Activated CD4-positive, CD25-positive, alpha-beta regulatory T cell (primary cell): ENCODE data around the gene ZNF214.

Source experiments
- DNase-seq, 4 experiments: peaks; one replicate each; lab custom pipeline; 2025; lab: John Stamatoyannopoulos, UW

ZNF214 gene

DNA sequence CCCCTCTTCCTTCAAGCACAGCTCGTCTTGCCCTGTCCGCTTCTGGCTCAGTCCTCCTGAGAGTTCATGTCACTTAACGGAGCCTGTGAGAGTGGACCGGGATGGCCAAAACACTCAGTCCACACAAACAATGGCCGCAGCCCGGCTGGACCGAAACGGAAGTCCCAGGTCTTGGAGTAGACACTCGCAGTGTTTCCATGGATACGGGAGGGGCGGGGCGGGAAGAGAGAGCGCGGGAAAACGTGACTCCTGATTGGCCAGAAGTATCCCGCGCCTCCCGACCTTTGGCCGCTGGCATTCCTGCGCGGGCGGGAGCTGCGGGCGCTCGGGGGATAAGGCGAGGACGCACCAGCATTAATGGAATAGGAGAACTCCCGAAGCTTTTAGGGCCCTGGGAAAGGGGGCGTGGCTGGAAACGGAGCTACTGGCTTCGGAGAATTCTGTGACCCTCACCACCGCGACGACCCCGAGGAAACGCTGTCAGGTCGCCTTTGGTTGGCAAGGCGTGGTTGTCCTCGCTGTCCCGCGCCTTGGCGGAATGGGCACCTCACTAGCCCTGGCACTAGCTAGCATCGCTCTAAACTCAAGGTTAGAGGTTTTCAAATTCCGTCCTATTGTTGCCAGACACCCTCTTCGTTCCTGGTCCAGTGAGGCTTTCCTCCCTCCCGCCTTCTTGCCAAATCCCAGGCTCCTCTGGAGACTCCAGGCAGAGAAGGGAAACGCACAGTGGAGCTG is at the start of gene ZNF214, which contains the start of gene NLRP14:
ZNF214 (minus strand) TSS at position 164 of the 735 bp plus-strand sequence. CDS start 17,511 bp downstream, outside the sequence.
NLRP14 (plus strand) TSS at position 297 of the 735 bp plus-strand sequence. CDS start 18,108 bp downstream, outside the sequence.
- DNase-seq = no peak

DNA sequence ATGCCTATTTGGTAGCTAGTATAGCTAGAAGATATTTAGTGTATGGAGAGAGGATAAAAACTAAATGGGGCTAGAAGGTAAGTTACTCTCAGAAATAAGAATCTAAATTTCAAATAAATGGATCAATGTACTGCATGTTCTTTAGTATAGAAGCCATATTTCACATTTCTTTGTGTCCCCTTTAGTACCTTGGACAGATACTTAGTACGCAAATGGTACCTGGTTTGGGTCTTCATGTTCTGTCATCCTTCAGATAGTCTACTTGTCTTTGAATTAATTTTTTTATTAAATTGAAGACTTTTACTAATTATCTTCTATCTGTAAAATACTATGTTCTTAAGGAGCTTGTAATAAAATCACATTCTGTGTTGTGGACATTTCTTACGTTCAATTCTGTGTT is 42.4 kb upstream of the ZNF214 start:
- no peak for DNase-seq

DNA sequence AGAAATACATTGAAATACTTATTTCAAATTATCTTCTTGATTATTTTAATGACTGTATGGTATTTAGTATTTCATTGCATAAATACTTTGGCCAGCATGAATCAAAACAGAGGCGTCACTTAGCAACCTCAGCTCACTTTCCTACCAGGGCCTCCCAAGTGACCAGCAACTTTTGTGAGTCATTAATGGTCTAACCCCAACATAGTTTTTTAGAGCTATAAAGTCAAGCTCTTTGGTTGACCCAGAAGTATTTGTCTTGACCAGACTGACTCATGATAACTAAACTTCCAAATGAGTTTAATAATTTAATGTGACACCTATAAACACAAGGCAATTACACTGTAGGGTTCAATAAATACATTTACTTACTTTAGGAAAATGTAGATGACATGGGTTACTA is 40.7 kb upstream of the ZNF214 start:
- no peak for DNase-seq

DNA sequence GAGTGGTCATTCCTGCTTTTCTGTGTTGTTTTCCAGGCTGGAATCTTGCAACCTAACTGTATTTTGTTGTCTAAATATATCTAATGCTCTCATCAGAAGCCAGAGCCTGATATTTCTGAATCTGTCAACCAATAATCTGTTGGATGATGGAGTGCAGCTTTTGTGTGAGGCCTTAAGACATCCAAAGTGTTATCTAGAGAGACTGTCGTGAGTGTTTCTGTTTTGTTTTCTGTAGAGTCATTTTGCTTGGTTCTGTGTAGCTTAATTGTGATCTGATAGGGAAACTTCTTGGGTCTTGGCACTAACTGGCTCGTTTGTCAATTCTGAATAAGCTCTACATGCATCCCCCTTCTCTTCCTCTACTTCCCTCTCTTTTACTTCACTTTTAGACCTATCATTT is 37.5 kb upstream of the ZNF214 start:
- no peak for DNase-seq

DNA sequence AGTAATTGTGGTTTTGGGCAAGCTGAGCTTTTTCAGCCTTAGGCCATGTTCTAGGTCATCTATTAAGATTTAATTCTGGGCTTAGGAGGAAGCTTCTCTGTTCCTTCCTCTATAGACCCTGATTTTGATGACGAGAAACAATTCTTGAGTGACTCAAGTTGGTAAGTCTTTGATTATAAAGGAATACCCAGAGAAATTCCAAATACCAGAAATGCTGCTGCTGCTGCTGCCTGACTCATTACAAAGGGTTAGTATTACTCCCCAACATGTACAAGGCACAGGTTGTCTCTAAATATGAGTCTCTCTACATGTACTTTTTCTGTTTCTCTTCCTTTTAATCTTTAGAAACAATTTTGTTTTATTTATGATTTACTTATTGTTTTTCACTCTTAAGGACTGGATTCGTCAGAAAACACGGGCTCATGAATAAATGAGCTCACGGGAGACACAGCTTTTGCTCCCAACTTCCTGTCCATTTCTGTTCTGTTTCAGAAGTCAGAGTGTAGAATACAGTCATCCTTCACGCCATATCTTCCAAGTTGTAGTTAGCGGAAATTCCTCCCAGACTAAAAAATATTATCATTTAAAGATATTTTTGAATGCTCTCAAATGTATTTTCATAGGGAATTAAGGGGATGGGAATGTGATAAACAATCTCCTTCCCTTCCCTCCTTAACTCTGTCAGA is 36.8 kb upstream of the ZNF214 start:
- no peak for DNase-seq

DNA sequence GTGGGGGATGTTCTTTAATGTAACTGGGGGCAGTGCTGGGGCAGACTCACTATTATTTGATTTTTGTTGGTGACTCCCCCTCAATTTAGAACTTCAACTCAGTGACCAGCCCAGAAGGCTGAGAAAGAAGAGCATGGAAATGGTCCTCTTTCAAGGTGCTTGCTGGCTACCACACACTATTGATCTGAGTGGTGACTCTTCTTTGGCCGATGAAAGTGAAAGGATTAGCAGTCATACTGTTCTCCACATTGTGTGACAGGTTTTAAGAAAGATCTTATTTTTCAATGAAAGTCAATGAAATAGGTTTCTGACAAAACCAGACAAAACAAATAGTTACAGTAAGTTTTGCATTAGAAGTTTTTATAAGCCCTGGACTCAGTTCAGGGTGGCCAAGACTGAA is 30.0 kb upstream of the ZNF214 start:
- no peak for DNase-seq

DNA sequence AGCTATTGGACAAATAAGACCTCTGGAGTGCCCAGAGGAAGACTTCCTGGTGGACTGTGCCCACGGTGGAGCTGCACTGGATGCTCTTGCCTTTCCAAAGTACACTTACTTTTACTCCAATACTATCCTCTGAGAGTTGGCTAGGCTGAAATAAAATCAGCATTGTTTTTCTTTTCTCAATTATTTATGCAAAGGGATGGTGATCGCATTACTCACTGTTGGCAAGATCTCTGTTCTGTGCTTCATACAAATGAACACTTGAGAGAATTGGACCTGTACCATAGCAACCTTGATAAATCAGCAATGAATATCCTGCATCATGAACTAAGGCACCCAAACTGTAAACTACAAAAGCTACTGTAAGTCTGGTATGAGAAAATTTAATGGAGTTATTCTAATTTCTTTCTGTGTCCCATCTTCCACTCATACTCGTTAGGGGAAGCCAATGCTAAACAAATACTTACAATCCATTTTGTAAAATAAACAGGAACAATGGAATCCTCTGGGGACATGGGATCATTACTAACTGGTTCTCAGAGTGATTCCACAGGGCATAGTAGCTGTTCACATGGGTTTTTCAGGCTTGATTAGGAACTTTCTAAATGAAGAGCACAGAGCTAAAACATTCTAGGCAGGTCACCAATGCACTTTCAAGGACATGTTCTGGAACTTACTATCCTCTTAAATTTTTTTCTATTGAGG is 26.5 kb upstream of the ZNF214 start:
- DNase-seq = no peak

DNA sequence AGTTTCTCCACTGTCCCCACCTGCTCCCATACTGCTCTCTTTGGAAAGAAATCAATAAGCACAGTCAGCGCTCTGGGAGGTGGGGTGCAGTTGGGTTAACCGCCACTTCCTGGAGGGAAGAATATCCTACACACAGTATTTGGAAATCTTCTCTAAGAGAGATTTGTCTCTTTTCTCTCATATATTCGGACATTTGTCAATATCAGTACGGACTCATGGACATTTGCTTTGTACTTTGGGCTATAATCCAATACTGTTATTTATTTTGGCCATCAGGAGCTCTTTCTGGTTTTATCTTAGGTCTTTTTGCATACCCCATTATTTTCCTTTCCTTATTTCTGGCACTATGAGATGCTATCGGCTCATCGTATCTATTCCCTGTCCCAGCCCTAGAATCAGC is 13.9 kb upstream of the ZNF214 start:
- no peak for DNase-seq

DNA sequence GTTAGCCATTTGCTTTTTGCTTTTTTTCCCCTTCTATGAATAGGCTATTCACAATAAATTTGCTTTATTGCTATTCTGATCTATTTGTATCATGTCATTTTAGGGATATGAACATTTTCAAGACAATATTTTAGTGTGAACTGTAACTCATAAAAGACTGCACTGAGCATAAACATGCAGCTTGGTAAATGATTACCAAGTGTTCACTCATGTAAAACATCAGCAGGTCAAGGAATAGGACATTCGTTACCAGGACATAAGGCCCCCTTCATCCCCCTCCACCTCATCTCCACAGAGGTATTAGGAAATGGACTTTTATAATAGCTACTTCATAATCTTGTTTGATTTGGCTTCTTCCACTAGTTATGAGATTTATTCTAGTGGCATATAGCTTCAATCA is 12.5 kb upstream of the ZNF214 start:
- no peak for DNase-seq

DNA sequence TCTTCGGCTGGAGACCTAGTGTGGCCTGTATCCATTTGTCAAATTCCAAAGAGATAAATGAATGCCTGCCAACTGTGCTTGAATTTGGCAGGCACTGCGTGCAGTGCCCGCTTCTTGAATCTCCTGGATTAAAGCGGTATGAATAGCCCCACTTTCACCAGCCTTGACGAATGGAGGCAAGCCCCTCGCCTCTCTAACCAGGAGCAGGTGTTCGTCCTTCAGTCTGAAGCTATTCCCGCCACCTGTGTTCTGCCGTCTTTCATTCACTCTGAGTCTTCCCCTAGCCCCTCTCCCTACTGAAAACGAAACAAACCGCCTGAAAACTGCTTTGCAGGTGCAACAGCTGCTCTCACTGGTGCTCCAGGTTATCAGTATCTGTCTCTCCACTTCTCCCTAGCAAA is 11.3 kb upstream of the ZNF214 start:
- no peak for DNase-seq

DNA sequence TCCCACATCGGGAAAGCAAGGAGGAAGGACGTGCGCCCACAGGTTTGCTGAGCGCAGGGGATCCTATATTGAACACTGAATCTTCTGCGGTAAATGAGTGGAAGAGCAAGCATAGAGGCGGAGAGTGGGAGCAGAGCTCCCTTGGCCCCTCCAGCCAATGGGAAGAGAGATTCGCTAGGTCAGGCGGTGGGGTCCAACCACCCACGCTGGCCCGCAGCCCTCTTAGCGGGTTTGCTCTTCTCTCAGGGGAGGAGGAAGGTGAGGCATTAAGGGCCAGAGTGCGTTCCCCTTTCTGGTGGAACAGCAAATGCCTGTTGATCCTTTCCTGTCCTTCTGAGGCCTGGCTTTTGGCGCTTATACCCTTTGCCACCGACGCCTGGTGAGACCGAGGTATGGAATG is 10.7 kb upstream of the ZNF214 start:
- no peak for DNase-seq

DNA sequence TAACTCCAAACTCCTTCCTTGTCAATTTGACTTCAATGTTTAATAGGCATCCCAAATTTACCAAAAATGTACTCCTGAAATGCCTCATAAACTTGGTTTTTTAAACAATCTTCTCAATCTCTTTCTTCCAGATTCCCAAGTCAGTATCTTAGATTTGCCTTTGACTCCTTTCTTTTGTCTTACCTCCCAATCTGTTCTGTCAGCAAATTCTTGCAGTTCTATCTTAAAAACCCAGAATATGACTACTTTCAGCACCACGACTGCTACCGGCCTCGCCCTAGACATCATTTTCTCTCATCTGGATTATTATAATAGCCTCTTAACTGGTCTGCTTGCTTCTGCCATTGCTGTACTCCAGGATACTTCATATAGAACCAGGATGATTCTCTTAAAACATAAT is 8.0 kb upstream of the ZNF214 start:
- DNase-seq = no peak

DNA sequence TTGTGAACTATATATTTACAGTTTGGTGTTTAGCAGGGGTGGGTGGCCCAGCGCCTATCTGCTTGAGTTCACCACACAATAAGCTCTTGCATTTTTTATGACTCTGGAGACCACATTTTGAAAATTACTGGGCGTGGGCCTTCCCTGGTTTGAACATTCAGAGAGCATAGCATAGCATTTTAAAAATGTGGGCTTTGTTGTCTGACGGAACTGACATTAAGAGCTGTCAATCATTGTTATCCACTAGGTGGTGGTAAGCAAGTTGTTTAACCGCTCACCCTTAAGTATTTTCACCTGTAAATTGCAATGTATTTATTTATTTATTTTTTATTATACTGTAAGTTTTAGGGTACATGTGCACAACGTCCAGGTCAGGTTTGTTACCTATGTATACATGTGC is 1.2 kb upstream of the ZNF214 start:
- no peak for DNase-seq

DNA sequence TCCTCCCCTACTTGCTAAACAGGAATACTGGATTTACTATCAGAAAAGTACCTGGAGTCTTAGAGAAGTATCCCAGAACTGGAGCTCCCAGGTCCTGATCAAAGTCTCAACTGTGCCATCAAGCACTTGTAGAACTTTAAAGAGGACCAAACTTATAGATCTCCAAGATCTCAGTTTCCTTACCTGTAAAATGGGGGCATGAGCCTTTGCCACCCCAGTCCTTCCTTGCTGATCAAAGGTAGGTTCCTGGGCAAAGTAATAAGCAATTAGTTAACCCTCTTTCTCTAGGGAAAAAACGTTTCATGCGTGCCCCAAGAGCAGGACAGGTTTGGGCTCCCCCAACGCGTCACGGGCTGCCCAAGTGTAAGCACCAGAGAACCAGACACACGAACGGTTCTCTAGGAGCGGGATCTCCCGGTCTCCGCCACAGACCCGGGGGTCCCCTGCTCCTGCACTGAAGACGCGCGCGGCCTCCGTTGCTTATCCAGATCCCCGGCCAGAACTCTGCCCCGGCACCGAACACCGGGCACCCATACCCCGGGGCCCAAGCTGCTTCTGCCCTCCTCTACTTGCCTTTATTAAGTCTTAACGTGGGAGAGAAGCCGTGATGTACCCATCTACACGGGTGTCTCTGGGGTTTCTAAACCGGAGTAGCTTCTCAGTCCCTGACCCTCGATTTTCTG is 505 bp downstream of the ZNF214 start:
- no peak for DNase-seq

DNA sequence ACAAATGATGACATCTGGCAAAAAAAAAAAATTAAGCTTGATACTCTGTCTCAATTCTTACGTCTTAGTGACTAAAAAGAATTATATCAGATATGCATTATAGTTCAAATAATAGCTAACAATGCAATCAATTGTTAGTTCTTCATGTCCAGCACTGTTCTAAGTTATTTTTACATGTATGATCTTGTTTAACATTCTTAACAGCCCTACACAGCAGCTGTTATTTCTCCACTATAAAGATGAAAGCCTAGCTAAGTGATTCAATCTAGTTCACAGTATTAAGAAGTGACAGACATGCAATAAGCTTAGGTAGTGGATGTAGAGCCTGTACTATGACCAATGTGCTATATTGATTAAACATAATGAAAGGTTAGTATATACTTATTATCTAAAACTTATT is 4.1 kb downstream of the ZNF214 start:
- DNase-seq = no peak

DNA sequence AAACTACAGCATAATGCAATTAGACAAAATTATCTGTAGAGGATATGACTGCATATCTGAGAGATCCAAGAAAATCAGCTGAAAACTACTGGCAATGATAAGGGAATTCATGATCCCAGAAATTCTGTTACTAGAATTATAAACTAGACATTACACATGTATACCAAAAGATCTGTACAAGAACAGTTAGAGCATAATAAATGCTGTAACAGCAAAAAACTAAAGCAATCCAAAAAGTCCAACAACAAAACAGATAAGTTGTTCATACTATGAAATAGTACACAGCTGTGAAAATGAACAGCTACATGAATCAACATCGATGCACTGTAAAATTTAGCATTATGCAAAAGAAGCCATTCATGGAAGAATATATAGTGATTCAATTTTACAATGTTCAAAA is 6.0 kb downstream of the ZNF214 start:
- DNase-seq = no peak

DNA sequence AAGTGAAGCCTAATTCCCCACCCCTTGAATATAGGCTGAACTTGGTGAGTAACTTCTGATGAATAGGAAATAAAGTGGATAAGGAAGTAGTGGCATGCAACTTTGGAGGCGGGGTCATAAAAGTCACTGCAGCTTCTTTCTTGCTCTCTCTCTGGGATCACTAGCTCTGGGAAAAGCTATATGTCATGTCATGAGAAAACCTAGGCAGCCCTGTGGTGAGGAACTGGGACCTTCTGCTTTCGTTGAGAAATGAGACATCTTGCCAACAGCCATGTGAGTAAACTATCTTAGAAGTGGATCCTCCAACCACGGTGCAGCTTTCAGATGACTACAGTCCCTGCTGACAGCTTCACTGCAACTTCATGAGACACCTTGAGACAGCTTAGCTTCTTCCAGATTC is 15.7 kb downstream of the ZNF214 start:
- no peak for DNase-seq

DNA sequence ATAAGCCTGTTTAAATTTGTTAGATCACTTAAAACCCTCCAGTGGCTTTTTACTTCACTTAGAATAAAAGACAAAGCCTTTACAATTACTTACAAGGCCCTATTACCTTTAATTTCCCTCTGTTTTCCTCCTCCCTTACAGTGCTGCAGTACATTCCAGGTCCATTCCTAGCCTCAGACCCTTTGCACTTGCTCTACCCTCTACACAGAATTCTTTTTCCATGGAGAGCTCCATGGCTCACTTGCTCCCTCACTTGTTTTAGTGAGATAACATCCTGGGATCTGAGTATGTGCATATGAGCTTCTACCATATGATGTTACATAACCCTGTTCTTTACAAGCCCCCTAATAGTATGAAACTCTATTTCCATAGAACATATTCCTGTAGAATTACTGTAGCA is 24.4 kb downstream of the ZNF214 start:
- no peak for DNase-seq

DNA sequence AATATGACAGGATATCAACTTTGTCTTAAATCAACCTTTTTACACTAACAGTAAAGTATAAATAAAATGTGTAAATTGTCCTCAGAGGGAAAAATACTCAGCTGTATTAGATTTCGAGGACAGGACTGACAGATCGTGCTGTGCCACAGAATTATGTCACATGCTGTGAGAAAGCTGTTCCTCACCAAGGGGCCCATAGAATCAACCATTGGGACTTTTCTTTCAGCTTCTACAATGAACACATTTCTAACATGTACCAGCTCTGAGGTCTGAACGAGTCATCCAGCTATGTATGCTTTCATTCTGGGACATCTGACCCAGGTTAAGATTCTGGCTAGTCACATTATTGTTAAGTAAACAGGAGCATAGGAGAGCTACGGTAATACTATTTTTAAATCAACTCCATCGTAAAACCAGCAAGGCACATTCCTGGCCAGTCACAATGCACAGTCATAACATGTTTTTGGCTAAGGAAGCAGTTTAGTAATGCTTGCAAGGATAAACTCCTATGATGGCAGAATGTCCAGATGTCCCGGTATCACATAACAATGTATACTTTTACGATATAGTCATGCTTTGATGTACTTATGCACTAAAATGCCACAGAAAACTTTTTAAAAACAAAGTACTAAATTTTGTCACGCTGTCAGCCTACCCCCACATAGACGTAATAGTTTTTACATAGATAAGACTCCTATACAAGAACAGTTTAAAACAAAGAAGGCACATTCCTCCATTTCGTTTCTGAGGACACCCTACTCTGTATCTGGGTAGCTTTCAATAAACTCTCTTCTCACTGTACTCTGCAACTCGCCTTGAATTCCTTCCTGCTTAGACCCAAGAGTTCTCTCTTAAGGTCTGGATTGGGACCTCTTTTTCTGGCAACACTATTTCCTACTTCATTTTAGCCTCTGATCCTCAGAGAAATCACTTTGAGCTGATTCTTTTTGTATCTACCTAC is 27.4 kb downstream of the ZNF214 start:
- no peak for DNase-seq

DNA sequence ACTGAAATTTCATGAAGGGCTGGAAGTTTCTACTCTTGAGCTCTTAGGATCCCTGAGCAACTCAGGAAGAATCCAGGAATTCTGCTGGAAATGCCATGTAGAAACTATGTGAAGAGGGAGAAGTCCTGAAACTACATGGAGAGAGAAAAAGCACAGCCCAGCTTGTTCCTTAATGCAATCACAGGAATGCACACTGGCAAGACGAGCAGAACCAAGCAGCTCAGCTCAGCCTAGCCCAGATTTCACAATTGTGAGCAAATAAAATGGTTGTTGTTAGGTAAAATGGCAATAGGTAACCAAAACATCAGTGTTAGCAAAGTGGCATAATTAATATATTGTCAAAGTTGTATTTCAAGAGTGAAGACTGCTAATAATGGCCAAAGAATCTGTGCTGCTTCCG is 28.1 kb downstream of the ZNF214 start:
- no peak for DNase-seq

DNA sequence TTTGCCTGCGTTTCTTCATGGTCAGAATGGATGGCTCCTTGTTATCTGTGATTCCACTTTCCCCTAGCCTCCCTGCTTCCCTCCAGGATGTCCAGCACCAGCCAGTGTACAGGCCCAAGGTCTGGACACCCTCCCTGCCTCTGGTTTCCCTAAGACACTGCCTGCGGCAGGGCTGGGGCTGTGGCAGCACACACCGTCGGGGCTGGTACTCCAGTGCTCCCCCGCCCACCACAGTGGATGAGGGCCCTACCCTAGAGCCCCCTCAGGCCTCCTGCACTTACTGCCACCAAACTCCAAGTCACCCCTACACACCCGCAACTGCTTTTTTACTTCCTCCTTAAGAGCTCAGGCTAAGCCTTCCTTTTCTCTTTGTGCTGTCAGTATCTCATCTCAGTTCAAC is 28.9 kb downstream of the ZNF214 start:
- no peak for DNase-seq
